NCI-H2029 (cell line): ENCODE measurements around the gene CIDEC.
A peak's percentile ranks its signal among the peaks of the same experiment; 100 is the strongest.
"Not testable (repeated sequence)": the region's sequence is repeated elsewhere in the genome, so short reads cannot be mapped to it uniquely, and the experiment has no call there.

Experiments used
- DNase-seq: peaks from one replicate; lab custom pipeline; 2025; lab: John Stamatoyannopoulos, UW

Gene CIDEC

GRCh38 chr3:9875448-9875847 lies 4.6 kb downstream of the CIDEC start:
- peak; percentile 90 for DNase-seq

DNA sequence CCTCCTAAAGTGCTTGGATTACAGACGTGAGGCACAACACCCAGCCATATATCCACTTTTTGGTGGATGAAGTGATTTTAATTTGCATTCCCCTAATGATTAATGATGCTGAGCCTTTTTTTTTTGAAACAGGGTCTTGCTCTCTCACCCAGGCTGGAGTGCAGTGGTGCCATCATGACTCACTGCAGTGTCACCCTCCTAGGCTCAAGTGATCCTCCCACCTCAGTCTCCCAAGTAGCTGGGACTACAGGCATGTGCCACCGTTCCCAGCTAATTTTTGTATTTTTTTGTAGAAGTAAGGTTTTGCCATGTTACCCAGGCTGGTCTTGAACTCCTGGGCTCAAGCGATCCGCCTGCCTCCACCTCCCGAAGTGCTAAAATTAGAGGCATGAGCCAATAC lies 8.0 kb downstream of the CIDEC start:
- not testable (repeated sequence) for DNase-seq

- no peak for DNase-seq
Observed at GRCh38 chr3:9870978-9871377, 9.1 kb downstream of the CIDEC start.

GRCh38 chr3:9869955-9870354 lies 10.1 kb downstream of the CIDEC start:
- no peak for DNase-seq

DNA sequence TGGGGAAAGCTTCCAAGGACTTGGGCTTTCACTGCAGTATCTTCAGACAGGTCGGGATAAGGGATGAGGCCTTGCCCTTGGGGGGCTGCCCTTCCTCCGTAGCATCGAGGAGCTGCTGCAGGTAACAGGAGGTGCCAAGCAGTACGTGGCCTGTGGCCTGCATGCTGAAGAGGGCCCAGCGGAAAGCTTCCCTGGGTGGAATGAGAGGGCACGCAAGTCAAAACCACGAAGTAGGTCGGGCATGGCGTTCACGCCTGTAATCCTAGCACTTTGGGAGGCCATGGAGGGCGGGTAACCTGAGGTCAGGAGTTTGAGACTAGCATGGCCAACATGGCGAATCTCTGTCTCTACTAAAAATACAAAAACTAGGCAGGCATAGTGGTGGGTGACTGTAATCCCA lies 12.9 kb downstream of the CIDEC start:
- no peak for DNase-seq

GRCh38 chr3:9866639-9867038 lies 13.4 kb downstream of the CIDEC start:
- DNase-seq = no peak

GRCh38 chr3:9865125-9865637 lies 14.9 kb downstream of the CIDEC start:
- not testable (repeated sequence) for DNase-seq

- peak; percentile 79 for DNase-seq
Observed at GRCh38 chr3:9864200-9864927, 15.7 kb downstream of the CIDEC start.

DNA sequence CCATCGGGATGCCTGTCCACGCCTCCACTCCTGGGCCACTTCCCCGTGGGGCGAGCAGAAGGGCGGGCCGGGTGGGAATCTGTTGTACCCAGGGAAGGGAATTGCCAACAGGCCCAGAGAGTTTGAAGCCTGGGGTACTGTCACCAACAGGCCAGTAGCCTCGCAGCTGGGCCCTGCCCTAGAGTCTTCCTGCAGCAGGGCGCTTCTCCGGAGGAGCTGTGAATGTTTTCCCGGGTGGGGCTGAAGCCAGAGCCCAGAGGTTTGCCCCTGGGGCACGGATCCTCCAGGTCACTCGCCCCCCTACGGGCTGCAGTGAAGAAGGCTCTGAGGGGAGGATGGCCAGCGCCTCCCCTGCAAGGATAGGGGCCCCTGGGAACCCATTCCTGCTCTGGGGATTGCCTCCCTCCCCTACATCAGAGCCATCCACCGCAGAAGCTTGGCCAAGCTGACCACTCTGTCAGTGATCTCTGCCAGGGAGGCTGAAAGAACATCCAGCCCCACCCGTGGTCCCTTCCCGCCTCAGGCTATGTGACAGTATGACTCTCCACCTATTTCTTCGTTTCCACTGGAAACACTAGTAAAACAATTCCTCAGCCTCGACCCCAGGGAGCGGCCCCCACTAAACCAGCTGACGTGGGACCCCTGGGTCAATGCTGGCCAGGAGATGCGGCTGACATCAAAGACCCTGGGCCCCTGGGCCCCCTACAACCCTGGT lies 16.8 kb downstream of the CIDEC start:
- no peak for DNase-seq

DNA sequence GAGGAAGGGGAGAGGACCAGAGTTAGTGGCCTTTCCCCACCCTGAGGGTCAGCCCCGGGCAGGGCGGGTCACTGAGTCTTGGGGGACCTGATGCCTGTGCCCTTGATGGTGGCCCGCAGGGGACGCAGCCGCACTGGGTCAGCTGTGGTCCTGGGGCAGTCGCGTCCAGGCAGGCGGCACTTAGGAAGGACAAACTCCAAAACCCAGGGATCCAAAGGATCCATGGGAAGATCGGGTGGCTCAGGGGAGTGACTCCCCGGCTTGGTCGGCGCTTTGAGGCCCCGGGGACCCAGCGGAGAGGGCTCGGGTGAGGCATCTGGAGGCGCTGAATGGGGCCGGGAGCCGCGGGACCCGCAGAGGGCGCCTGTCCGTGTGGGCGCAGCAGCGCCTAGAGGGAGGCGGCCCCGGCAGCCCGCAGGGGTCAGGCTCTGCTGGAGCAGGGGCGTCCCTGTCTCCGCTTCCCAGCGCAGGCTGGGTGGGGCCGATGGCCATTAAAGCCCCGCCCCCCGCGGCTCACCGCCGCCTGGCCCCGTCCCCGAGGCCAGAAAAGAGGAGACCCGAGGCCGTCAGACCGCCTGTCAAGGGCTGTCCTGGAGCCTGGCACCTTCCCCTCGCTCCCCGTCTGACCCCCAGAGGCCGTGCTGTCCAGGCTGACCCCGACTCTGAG lies 17.5 kb downstream of the CIDEC start:
- no peak for DNase-seq

GRCh38 chr3:9861626-9862130 lies 18.4 kb downstream of the CIDEC start:
- DNase-seq = no peak

DNA sequence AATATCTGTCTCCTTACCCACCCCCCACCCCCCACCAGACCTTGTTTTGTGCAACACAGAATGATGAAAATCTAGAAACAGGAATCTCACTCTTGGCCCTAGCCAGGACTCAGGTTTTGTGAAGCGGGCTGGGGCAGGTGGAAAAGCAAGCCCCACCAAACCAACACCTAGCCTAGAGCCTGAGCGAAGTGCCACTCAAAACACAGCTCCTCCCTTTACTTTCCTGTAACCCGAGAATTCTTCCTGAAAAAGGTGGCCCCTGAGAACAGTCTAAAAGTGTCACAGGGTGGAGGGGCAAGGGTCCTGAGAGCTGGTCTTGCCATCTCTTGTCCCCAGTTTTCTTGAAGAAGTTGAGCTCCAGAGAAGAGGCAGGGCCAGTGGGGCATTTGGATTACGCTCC lies 18.9 kb downstream of the CIDEC start:
- no peak for DNase-seq

DNA sequence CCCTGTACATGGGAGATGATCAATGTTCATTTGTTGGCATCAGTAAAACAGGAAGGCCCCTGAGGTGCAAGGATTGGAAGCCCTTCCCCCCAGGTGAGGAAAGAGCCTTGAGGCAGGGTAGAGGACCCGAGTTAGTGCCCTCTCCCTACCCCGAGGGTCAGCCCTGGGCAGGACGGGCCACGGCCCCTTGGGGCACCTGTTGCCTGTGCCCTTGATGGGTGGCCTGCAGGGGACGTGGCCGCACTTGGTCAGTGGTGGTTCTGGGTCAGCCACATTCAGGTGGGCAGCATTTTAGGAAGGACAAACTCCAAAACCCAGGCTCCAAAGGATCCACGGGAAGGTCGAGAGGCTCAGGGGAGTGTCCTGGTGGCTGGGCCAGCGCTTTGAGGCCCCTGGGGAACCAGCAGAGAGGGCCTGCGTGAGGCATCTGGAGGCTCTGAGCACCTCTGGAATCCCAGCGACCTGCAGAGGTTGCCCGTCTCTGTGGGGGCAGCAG lies 20.5 kb downstream of the CIDEC start:
- no peak for DNase-seq

GRCh38 chr3:9855594-9855993 lies 24.5 kb downstream of the CIDEC start:
- DNase-seq = no peak

GRCh38 chr3:9854291-9854940 lies 25.6 kb downstream of the CIDEC start:
- DNase-seq = peak; percentile 49

DNA sequence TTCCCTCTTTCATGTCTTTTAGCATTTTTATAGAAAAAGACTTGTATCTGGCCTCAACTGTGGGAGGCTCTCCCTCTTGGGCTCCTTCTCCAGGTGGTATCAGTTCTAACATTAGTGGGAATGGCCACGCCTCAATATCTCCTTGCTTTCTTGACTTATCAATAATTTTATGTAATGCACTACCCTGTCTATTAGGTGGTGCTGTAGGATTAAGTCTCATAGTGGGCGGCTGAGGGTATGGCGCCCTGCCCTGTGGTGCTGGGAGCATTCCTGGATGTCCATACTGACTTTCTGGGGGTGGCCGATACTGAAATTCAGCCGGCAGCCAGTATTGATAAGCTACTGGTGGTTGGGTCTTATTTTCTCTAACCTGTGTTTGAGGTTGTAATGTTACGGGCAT lies 27.5 kb downstream of the CIDEC start:
- no peak for DNase-seq

- not testable (repeated sequence) for DNase-seq
Observed at GRCh38 chr3:9851926-9852325, 28.1 kb downstream of the CIDEC start.

DNA sequence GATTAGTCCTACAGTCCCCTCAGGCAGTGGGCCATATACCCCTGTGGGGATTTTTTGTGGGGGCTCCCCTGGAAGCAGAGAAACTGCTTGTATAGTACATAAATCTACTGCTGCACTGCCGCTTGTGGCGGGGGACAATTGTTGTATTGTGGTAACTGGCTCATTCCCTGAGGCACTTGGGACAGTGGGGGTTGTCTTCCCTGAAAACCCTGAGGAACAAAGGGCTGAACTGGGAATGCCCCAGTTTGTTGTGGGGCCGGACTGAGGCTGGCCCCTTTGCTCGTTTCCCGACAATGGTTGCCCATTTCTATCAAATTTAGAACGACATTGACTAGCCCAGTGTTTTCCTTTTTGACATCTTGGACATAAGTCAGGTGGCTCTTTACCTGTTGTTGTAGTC lies 28.7 kb downstream of the CIDEC start:
- DNase-seq = not testable (repeated sequence)

DNA sequence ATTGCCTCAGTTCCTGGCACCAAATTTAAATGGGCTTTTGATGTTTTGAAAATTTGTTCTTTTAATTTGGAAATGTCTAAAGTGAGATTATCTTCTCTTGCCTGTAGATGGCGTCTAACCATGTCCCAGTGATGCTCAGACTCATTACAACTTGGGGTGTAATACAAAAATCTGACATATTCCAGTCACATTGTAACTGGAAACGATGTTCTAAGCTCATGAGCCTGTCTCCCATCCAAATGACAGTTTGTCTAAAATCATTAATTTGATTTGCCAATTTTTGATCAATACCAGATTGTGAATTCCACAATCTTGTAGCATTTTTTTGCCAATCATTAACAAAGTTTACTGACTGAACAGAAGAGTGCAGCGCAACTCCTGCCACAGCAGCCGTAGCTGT lies 31.2 kb downstream of the CIDEC start:
- not testable (repeated sequence) for DNase-seq

DNA sequence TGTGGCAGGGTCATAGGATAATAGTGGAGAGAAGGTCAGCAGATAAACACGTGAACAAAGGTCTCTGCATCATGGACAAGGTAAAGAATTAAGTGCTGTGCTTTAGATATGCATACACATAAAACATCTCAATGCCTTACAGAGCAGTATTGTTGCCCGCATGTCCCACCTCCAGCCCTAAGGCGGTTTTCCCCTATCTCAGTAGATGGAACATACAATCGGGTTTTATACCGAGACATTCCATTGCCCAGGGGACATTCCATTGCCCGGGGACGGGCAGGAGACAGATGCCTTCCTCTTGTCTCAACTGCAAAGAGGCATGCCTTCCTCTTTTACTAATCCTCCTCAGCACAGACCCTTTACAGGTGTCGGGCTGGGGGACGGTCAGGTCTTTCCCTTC lies 32.2 kb downstream of the CIDEC start:
- not testable (repeated sequence) for DNase-seq

DNA sequence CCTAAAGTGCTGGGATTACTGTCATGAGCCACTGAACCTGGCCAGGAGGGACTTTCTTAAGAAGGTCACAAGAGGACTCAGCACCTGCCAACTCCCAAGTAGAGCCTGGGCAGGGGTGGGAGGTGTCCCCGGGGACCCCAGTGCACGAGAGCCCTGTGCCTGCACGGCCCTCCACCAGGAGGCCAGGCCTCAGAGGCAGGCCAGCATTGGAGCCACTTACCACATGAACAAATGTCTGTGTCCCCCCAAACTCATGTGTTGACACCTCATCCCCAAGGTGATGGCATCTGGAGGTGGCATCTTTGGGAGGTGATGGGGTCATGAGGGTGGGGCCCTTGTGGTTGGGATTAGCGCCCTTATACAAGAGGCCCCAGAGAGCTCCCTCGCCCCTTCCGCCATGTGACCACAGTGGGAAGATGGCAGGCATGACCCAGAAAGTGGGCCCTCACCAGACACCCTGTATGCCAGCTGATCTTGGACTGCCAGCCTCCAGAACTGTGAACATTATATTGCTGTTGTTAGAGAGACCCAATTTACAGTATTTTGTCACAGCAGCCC lies 33.0 kb downstream of the CIDEC start:
- DNase-seq = no peak

- DNase-seq = no peak
Observed at GRCh38 chr3:9846231-9846630, 33.8 kb downstream of the CIDEC start.
